GM18873 (cell line): ENCODE results near the gene EXD3.

Experiments
- ATAC-seq: cut with Tn5 transposase; IDR thresholded peaks from one replicate; pipeline ENCODE4 v1.9.1; 2021; ENCODE audit warnings: mild to moderate bottlenecking, moderate library complexity, moderate number of reproducible peaks; ENCODE audit not compliant: unreplicated experiment, low FRiP score

The EXD3 gene

DNA sequence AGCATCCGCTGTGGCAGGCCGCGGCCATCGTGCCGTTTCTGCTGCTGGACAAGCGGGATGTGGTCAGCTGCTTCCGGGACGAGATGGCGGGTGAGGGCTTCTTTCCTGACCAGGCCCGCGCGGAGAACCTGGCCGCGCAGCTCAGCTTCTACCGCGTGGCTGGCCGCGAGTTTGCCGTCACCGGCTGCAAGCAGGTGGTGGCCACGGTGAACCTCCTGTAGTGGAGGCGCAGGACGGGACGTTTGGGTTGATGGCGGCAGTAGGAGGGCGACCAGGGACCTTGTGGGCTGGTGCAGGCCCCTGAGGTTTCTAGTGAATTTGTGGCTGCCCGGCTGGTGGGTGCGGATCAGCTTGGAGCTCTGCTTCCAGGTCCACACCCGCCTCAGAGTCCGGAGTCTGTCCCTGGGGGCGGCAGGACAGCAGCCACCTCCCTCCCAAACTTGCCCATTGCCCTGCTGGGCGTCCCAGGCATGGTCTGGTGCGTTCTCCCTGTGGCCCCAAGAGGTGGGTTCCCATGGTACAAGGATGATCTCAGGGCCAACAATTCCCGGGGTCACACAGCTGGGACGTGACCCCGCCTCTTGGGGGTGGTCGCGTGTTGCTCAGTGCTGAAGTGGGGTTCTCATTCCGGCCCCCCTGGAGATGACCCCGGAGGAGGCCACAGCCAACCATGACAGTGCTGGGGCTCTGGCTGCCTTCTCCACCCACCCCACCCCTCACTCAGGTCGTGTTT lies 143.1 kb downstream of the EXD3 start:
- ATAC-seq = no peak

GRCh38 chr9:137278721-137279711 lies 143.9 kb downstream of the EXD3 start:
- ATAC-seq = no peak

- ATAC-seq = no peak
Measured at GRCh38 chr9:137278061-137278701, 144.8 kb downstream of the EXD3 start.

DNA sequence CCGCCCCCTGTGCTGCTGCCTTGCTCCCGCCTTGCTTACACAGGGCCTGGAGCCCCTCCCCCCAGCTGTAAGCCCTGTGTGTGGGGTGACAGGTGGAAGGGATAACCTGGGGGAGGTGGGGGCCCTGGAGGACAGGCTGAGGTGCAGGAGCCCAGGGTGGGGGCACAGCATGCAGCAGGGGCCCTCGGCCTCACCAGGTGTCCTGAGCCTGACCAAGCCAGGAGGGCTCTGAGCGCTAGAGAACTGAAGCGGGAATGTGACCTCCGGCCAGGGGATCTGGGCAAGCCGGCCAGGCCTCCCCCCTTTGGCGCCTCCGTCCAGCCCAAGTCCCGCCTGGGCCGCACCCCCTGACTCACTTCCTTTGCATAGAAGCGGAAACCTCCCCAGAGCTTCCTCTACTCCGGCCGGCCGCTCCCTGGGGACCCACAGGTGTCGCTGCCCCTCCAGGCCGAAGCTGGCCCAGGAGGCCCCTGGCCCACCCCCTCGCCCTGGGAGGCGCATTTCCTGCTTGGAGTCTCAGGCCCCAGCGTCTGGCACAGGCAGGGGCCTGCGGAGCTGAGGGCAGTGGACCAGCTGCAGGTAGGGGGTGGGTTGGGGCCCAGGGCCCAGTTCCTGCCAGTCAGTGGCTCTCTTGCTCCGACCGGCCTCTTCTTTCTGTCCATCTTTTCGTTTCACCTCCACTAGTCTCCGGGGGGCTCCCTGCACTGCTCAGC lies 145.5 kb downstream of the EXD3 start, which contains the start of gene TOR4A:
Gene TOR4A (plus strand): TSS at position 398 of the 713 bp plus-strand sequence. CDS start 964 bp downstream, outside the sequence.
- ATAC-seq = peak; percentile 64

GRCh38 chr9:137276473-137277328 lies 146.3 kb downstream of the EXD3 start:
- ATAC-seq = no peak

DNA sequence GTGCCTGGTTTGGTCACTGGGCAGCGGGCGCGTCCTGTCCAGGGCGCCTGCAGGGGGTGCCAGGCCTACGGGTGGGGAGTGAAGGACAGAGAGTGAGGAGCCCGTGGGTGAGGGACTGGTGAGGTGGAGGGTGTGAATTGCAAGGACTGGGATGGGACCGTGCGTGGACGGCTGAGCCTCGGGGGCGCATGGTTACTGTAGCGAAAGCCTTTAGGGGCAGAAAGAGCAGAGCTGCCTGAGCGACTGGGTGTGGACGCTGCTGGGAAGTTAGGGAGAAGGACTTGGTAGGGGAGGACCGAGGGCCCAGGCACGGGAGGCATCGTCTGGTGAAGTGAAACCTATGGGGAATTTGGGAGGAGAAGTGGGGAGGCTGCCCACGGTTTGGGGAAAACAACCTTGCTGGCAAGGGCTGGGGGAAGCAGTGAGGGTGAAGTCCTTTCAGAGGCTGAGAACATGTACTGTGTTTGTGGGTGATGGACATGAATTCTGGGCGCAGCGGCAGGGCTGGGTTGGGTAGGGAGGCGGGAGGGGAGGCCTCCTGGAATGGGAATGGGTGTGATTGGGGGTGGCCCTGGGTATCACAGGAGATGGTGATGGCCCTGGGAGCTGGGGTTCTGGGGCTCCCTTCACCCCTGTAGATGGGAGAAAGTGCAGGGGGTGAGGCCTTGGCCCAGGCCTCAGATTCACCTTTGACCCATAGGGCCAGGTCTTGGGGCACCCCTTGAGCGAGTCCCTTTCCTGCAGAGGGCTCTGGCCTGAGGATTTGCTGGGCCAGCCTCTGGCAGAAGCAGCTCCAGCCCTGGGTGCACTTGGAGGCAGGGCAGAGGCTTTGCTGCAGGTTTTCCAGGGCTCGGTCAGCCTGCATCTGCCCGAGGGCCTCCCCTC lies 147.1 kb downstream of the EXD3 start:
- no peak for ATAC-seq

DNA sequence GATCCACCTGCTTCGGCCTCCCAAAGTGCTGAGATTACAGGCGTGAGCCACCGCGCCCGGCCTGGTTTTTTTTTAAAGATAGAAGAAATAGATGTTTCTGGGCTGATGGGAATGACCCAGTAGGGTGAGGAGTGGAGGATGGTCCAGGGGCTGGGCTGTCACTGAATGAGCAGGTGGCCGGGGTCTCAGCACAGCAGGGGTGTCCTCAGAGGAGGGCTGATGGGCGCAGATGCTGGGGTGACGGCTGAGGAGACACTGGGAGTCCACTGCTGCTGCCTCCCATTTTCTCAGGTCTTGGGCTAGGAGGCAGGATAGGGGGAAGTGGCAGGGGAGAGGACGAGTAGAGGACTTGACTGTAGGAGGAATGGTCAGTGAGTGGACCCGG lies 147.8 kb downstream of the EXD3 start:
- ATAC-seq = no peak

GRCh38 chr9:137273611-137274320 lies 149.2 kb downstream of the EXD3 start:
- ATAC-seq = no peak

DNA sequence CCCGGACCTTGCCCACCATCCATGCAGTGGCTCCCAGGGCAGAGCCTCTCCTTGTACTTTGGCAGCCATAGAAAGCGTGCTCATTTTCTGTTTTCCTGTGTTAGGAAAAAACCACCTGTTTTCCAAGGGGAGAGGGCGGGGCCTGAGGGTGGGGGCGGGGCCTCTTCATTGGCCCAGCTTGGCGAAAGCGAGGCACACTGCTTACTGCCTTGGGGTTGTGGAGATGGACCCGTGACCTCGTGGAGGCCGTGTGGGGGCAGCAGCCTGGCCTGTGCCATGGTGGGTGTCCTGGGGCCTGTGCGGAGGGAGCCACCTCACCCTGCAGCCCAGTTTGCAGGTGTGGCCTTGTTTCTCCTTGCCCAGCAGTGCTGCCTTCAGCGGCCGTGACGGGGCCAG lies 149.9 kb downstream of the EXD3 start:
- ATAC-seq = no peak

DNA sequence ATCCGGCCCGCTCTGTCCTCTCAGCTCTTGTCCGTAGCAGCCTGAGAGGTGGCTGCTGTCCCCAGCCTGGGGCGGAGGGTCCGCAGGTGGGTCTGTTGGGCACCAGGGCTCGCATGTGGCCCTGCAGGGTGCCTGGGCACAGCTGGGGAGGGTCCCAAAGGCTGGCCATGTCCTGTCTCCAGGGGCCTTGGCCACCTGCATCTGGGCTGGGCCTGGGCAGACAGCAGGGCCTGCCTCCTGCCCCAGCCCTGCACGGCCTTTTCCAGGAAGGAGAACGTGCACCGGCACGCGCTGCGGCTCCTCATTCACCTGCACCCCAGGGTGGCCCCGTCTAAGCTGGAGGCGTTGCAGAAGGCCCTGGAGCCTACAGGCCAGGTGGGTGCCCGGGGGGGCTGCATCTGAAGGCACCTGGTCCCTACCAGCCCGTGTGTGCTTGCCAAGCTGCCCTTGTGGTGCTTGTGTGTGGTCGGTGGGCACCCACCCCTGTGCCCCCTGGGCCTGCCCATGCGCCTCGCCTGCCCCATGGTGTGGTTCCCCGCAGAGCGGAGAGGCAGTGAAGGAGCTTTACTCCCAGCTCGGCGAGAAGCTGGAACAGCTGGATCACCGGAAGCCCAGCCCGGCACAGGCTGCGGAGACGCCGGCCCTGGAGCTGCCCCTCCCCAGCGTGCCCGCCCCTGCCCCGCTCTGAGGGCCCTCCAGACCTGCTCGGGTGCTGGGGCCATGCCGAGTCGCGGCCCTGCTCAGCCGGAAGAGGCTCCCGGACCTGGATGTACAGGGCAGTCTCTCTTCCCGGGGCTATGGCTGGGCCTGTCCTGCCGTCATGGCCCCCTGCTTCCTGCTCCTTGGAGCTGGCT lies 150.5 kb downstream of the EXD3 start:
- no peak for ATAC-seq

DNA sequence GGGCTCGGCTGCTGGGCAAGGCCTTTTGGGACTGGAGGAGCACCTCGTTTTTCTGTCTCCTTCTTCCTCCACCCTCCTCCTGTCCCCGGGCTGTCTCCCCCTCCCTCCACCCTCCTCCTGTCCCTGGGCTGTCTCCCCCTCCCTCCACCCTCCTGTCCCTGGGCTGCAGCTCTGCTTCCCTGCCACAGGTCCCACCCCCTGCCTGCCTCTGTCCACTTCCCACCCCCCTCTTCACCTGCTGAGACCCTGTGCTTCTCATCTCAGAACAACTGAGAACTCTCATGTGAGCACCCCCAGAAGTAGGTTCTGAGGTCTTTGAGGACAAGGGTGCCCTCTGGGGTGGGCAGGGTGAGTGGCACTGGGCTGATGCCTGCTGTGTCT lies 151.3 kb downstream of the EXD3 start:
- ATAC-seq = no peak

- ATAC-seq = no peak
Measured at GRCh38 chr9:137270929-137271695, 151.8 kb downstream of the EXD3 start.

- ATAC-seq = no peak
Measured at GRCh38 chr9:137269231-137269772, 153.7 kb downstream of the EXD3 start.

DNA sequence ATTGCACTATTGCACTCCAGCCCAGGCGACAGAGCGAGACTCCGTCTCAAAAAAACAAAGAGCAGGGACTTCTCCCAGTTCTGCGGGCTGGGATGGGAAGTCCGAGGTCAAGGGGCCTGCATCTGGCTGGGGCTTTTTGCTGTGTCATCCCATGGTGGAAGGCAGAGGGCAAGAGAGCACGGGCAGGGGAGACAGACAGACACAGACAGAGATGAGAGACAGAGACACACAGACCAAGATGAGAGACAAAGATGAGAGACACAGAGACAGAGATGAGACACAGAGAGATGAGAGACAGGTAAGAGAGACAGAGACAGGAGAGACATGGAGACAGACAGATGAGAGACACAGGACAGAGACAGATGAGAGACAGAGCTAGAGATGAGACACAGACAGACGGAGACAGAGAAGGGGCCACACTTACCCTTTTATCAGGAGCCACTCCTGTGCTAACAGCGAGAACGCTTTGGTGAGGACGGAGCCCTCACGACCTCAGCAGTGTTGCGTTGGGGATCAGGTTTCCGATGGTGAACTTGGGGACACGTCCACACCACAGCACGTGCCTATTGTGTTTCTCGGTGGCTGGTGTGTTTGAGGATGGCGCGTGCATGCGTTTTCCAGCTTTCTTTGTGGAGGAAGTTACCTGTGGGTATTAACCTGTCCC lies 154.3 kb downstream of the EXD3 start:
- no peak for ATAC-seq

DNA sequence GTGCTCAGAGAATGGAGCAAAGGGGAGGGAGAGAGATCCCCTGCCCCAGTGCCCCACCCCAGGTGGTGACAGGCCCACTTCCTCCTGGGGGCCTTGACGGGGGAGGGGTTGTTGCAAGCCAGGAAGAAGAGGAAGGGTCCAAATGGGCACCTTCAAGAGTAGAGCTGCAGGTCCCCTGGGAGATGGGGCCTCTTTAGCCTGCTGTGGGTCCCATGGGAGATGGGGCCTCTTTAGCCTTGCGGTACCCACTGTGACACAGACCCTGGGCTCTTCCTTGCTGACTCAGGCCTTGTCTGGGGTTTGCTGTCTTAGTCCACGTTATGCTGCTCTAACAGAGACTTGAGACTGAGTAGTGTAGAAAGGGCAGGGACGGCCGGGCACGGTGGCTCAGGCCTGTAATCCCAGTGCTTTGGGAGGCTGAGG lies 155.0 kb downstream of the EXD3 start:
- ATAC-seq = no peak
